OCI-LY7 (cell line): ENCODE measurements around the gene MYEOV.

Experiments used
- CTCF ChIP-seq: fragments of 200-600 bp; sonication (generic); conservative IDR thresholded peaks from 2 replicates; pipeline ENCODE4 v1.5.1; 2014; ENCODE audit warnings: mild to moderate bottlenecking, antibody characterized with exemption, low read length, moderate library complexity, mixed read lengths
- EZH2phosphoT487 ChIP-seq: fragments of 200-600 bp; sonication (generic); IDR thresholded peaks from 2 replicates; pipeline ENCODE4 v1.6.1; 2018; ENCODE audit warnings: low read depth, borderline replicate concordance, mild to moderate bottlenecking, mixed run types, antibody characterized with exemption, low read length, moderate library complexity, mixed read lengths

- TF ChIP-seq CTCF, result no peak
- no peak for TF ChIP-seq EZH2phosphoT487
Measured at GRCh38 chr11:69265210-69265609, 28.7 kb upstream of the MYEOV start.
